Dendritic cell treated with granulocyte-macrophage colony-stimulating factor and Interleukin-4, amounts not matched to agents 40 ng/mL and 50 ng/mL, for 4 days (primary cell): ENCODE results near the gene PRR33.

Source experiments
- H3K27ac Mint-ChIP-seq: one replicate; pipeline ENCODE4 v1.8.0; 2022; ENCODE audit warnings: mild to moderate bottlenecking, mixed read lengths
- H3K27me3 Mint-ChIP-seq: one replicate; pipeline ENCODE4 v1.8.0; 2022; ENCODE audit warnings: mild to moderate bottlenecking, mixed read lengths
- H3K36me3 Mint-ChIP-seq: one replicate; pipeline ENCODE4 v1.8.0; 2022; ENCODE audit warnings: low read depth, mixed read lengths
- H3K4me1 Mint-ChIP-seq: one replicate; pipeline ENCODE4 v1.8.0; 2022; ENCODE audit warnings: low read depth, mixed read lengths
- H3K4me3 Mint-ChIP-seq: one replicate; pipeline ENCODE4 v1.8.0; 2022; ENCODE audit warnings: mild to moderate bottlenecking, moderate library complexity, mixed read lengths
- H3K9me3 Mint-ChIP-seq: one replicate; pipeline ENCODE4 v1.8.0; 2022; ENCODE audit warnings: mixed read lengths
- intact Hi-C: fragments of 100-400 bp; cut with micrococcal nuclease; formaldehyde crosslinking; loops from one replicate; pipeline ENCODE4 v1.15.0; 2022

Gene PRR33

GRCh38 chr11:1932105-1932480 lies 40.4 kb upstream of the PRR33 start:
- Mint-ChIP-seq H3K27me3 (peaks cover 66% of the 10 kb centered on the region), H3K4me3 (no peak overlapping the region), H3K36me3 (no peaks in the 10 kb centered on the region), H3K4me1 (peaks cover 10% of the 10 kb centered on the region), H3K9me3 (no peaks in the 10 kb centered on the region), H3K27ac (no peak overlapping the region)
- intact Hi-C loops: no loop called here

- Mint-ChIP-seq H3K4me3 (no peak overlapping the region), H3K9me3 (no peaks in the 10 kb centered on the region), H3K36me3 (no peaks in the 10 kb centered on the region), H3K27me3 (peaks cover 69% of the 10 kb centered on the region), H3K4me1 (peaks cover 13% of the 10 kb centered on the region), H3K27ac (no peak overlapping the region)
- intact Hi-C loops: no loop called here
Measured at GRCh38 chr11:1931341-1932104, 39.8 kb upstream of the PRR33 start.

GRCh38 chr11:1930462-1930830 lies 38.8 kb upstream of the PRR33 start:
- intact Hi-C loops: no loop called here
- Mint-ChIP-seq H3K27me3 (peaks cover 75% of the 10 kb centered on the region), H3K27ac (no peak overlapping the region), H3K4me1 (peaks cover 18% of the 10 kb centered on the region), H3K9me3 (no peaks in the 10 kb centered on the region), H3K4me3 (no peak overlapping the region), H3K36me3 (no peaks in the 10 kb centered on the region)

- intact Hi-C loops: no loop called here
- no peaks in the 10 kb centered on the region for H3K36me3 Mint-ChIP-seq
- H3K4me1 Mint-ChIP-seq: peaks cover 18% of the 10 kb centered on the region
- H3K4me3 Mint-ChIP-seq: no peak overlapping the region
- H3K27me3 Mint-ChIP-seq: peaks cover 72% of the 10 kb centered on the region
- no peak overlapping the region for H3K27ac Mint-ChIP-seq
- no peaks in the 10 kb centered on the region for H3K9me3 Mint-ChIP-seq
Measured at GRCh38 chr11:1929621-1930461, 38.1 kb upstream of the PRR33 start.

- H3K4me1 Mint-ChIP-seq: peaks cover 18% of the 10 kb centered on the region
- H3K27me3 Mint-ChIP-seq: peaks cover 69% of the 10 kb centered on the region
- no peaks in the 10 kb centered on the region for H3K9me3 Mint-ChIP-seq
- no peak overlapping the region for H3K27ac Mint-ChIP-seq
- intact Hi-C loops: no loop called here
- H3K36me3 Mint-ChIP-seq: no peaks in the 10 kb centered on the region
- H3K4me3 Mint-ChIP-seq: no peak overlapping the region
Measured at GRCh38 chr11:1928891-1929541, 37.3 kb upstream of the PRR33 start.

GRCh38 chr11:1928470-1928890 lies 36.8 kb upstream of the PRR33 start:
- peaks cover 18% of the 10 kb centered on the region for H3K4me1 Mint-ChIP-seq
- no peaks in the 10 kb centered on the region for H3K9me3 Mint-ChIP-seq
- no peak overlapping the region for H3K27ac Mint-ChIP-seq
- H3K4me3 Mint-ChIP-seq: no peak overlapping the region
- peaks cover 70% of the 10 kb centered on the region for H3K27me3 Mint-ChIP-seq
- H3K36me3 Mint-ChIP-seq: no peaks in the 10 kb centered on the region
- intact Hi-C loops: no loop called here

- Mint-ChIP-seq H3K4me1 (peaks cover 18% of the 10 kb centered on the region), H3K36me3 (no peaks in the 10 kb centered on the region), H3K27me3 (peaks cover 71% of the 10 kb centered on the region), H3K4me3 (no peak overlapping the region), H3K9me3 (no peaks in the 10 kb centered on the region), H3K27ac (no peak overlapping the region)
- intact Hi-C loops: no loop called here
Measured at GRCh38 chr11:1927848-1928469, 36.3 kb upstream of the PRR33 start.

- no peaks in the 10 kb centered on the region for H3K9me3 Mint-ChIP-seq
- no peaks in the 10 kb centered on the region for H3K36me3 Mint-ChIP-seq
- peaks cover 69% of the 10 kb centered on the region for H3K27me3 Mint-ChIP-seq
- intact Hi-C loops: no loop called here
- H3K4me1 Mint-ChIP-seq: peaks cover 22% of the 10 kb centered on the region
- H3K4me3 Mint-ChIP-seq: no peak overlapping the region
- peak overlapping the region; percentile 24 for H3K27ac Mint-ChIP-seq
Measured at GRCh38 chr11:1927026-1927847, 35.5 kb upstream of the PRR33 start.

- Mint-ChIP-seq H3K27ac (peak overlapping the region; percentile 24), H3K36me3 (no peaks in the 10 kb centered on the region), H3K27me3 (peaks cover 65% of the 10 kb centered on the region), H3K9me3 (no peaks in the 10 kb centered on the region), H3K4me3 (no peak overlapping the region), H3K4me1 (peaks cover 15% of the 10 kb centered on the region)
- intact Hi-C loops: no loop called here
Measured at GRCh38 chr11:1926156-1927025, 34.7 kb upstream of the PRR33 start.

GRCh38 chr11:1925373-1926155 lies 33.9 kb upstream of the PRR33 start:
- H3K27ac Mint-ChIP-seq: no peak overlapping the region
- no peaks in the 10 kb centered on the region for H3K9me3 Mint-ChIP-seq
- no peak overlapping the region for H3K4me3 Mint-ChIP-seq
- intact Hi-C loops: no loop called here
- peaks cover 12% of the 10 kb centered on the region for H3K4me1 Mint-ChIP-seq
- H3K27me3 Mint-ChIP-seq: peaks cover 65% of the 10 kb centered on the region
- no peaks in the 10 kb centered on the region for H3K36me3 Mint-ChIP-seq

- no peaks in the 10 kb centered on the region for H3K9me3 Mint-ChIP-seq
Measured at GRCh38 chr11:1924646-1925372, 33.1 kb upstream of the PRR33 start.

More at GRCh38 chr11:1924646-1925372, 33.1 kb upstream of the PRR33 start:
- peaks cover 63% of the 10 kb centered on the region for H3K27me3 Mint-ChIP-seq
- no peaks in the 10 kb centered on the region for H3K36me3 Mint-ChIP-seq
- H3K27ac Mint-ChIP-seq: no peak overlapping the region
- no peak overlapping the region for H3K4me3 Mint-ChIP-seq
- intact Hi-C loops: no loop called here
- peaks cover 12% of the 10 kb centered on the region for H3K4me1 Mint-ChIP-seq
